Activated CD8-positive, alpha-beta memory T cell treated with anti-CD3 and anti-CD28 coated beads, Interleukin-2, amount 50 U/mL, for 1 hour (primary cell): ENCODE measurements around the gene CYSLTR2.
"Not testable (repeated sequence)": the region's sequence is repeated elsewhere in the genome, so short reads cannot be mapped to it uniquely, and the experiment has no call there.

Experiments
- DNase-seq: peaks from one replicate; pipeline ENCODE4 v3.0.0-alpha.2; 2020; ENCODE audit errors: extremely low read depth

The CYSLTR2 gene

GRCh38 chr13:48645845-48646244 lies 7.9 kb upstream of the CYSLTR2 start:
- DNase-seq, result no peak

GRCh38 chr13:48646791-48647190 lies 6.9 kb upstream of the CYSLTR2 start:
- DNase-seq, result no peak

GRCh38 chr13:48647625-48648024 lies 6.1 kb upstream of the CYSLTR2 start:
- no peak for DNase-seq

- no peak for DNase-seq
These were observed 5.3 kb upstream of the CYSLTR2 start for GRCh38 chr13:48648446-48648845.

GRCh38 chr13:48652851-48653471 lies 768 bp upstream of the CYSLTR2 start:
- DNase-seq, result no peak

- DNase-seq, result no peak
These were observed 782 bp downstream of the CYSLTR2 start for GRCh38 chr13:48654511-48654910.

GRCh38 chr13:48655291-48655690 lies 1.6 kb downstream of the CYSLTR2 start:
- DNase-seq, result no peak

- no peak for DNase-seq
These were observed 2.9 kb downstream of the CYSLTR2 start for GRCh38 chr13:48656608-48657007.

- no peak for DNase-seq
These were observed 6.8 kb downstream of the CYSLTR2 start for GRCh38 chr13:48660361-48661076.

- DNase-seq, result no peak
These were observed 7.4 kb downstream of the CYSLTR2 start for GRCh38 chr13:48661107-48661506.

- DNase-seq, result no peak
These were observed 8.5 kb downstream of the CYSLTR2 start for GRCh38 chr13:48662226-48662625.

- DNase-seq, result no peak
These were observed 13.4 kb downstream of the CYSLTR2 start for GRCh38 chr13:48667136-48667535.

- DNase-seq, result not testable (repeated sequence)
These were observed 17.7 kb downstream of the CYSLTR2 start for GRCh38 chr13:48671421-48671820.

GRCh38 chr13:48675247-48675646 lies 21.5 kb downstream of the CYSLTR2 start:
- DNase-seq, result no peak

GRCh38 chr13:48678316-48678715 lies 24.6 kb downstream of the CYSLTR2 start:
- DNase-seq, result no peak

- DNase-seq, result no peak
These were observed 26.4 kb downstream of the CYSLTR2 start for GRCh38 chr13:48679941-48680680.

- DNase-seq, result no peak
These were observed 27.1 kb downstream of the CYSLTR2 start for GRCh38 chr13:48680756-48681392.

GRCh38 chr13:48681905-48682304 lies 28.2 kb downstream of the CYSLTR2 start:
- no peak for DNase-seq

GRCh38 chr13:48682436-48682835 lies 28.7 kb downstream of the CYSLTR2 start:
- no peak for DNase-seq

- no peak for DNase-seq
These were observed 33.0 kb downstream of the CYSLTR2 start for GRCh38 chr13:48686636-48687210.

GRCh38 chr13:48687249-48687648 lies 33.5 kb downstream of the CYSLTR2 start:
- no peak for DNase-seq

GRCh38 chr13:48693998-48694397 lies 40.3 kb downstream of the CYSLTR2 start:
- DNase-seq, result no peak
